HUES64 (cell line): Measurements from ENCODE around the gene NHP2. TPM values are rescaled to one million over a fixed set of nuclear protein-coding genes. Genes with fewer than 3 reads are reported as not detected.
A peak's percentile ranks its signal among the peaks of the same experiment; 100 is the strongest.
"Not testable (repeated sequence)": the region's sequence is repeated elsewhere in the genome, so short reads cannot be mapped to it uniquely, and the experiment has no call there.

Experiments
- H3K27ac ChIP-seq: 2 replicates; pipeline ENCODE4 v1.7.0; 2013; ENCODE audit warnings: low read depth, low read length, inconsistent platforms
- H3K27me3 ChIP-seq: 2 replicates; pipeline ENCODE4 v1.6.1; 2013; ENCODE audit warnings: mild to moderate bottlenecking, low read length; ENCODE audit not compliant: insufficient read depth
- H3K36me3 ChIP-seq: 2 replicates; pipeline ENCODE4 v1.6.1; 2013; ENCODE audit warnings: mild to moderate bottlenecking, low read length; ENCODE audit not compliant: insufficient read depth
- H3K4me1 ChIP-seq: 2 replicates; pipeline ENCODE4 v1.6.1; 2013; ENCODE audit warnings: mild to moderate bottlenecking, low read length, moderate library complexity; ENCODE audit not compliant: insufficient read depth
- H3K4me3 ChIP-seq: 2 replicates; pipeline ENCODE4 v1.5.1; 2013; ENCODE audit warnings: mild to moderate bottlenecking, low read length, moderate library complexity
- H3K9ac ChIP-seq: 2 replicates; pipeline ENCODE4 v1.6.1; 2013; ENCODE audit warnings: mild to moderate bottlenecking, low read depth, low read length
- H3K9me3 ChIP-seq: 2 replicates; pipeline ENCODE4 v1.6.1; 2013; ENCODE audit warnings: low read depth, low read length; ENCODE audit not compliant: insufficient read depth
- WGBS: fragments of 150-250, 120-280 bp; methylation state at CpG from one replicate; pipeline ENCODE4 v1.1.7; 2013; ENCODE audit warnings: missing lambda C conversion rate; 5-methylcytosine and 5-hydroxymethylcytosine counted together
- polyA plus RNA-seq, 2 experiments: library from polyadenylated mRNA; stranded (reverse); fragments of 50-300 nt; gene quantifications; one replicate each; pipeline ENCODE4 v1.2.3, GENCODE V29; 2013

The NHP2 gene
- 215 TPM for polyA plus RNA-seq (2013, experiment 1 of 2)
- 188 TPM for polyA plus RNA-seq (2013, experiment 2 of 2)

GRCh38 chr5:178153530-178154340 lies at the start of gene NHP2:
Gene NHP2, minus strand, starts transcription at chr5:178153885. Its CDS starts 68 bp downstream, at chr5:178153817.
- no peaks in the 10 kb centered on the region for H3K9me3 ChIP-seq
- H3K9ac ChIP-seq = peak within 1 kb of the TSS; percentile 84
- H3K27ac ChIP-seq = peak within 1 kb of the TSS; percentile 64
- H3K4me3 ChIP-seq = peak within 1 kb of the TSS; percentile 93
- WGBS = 6% methylated on average over 68 of the region's 68 CpGs
- H3K27me3 ChIP-seq = no peaks in the 10 kb centered on the region
- H3K4me1 ChIP-seq = no peaks in the 10 kb centered on the region
- peaks cover 38% of the 10 kb centered on the region for H3K36me3 ChIP-seq

DNA sequence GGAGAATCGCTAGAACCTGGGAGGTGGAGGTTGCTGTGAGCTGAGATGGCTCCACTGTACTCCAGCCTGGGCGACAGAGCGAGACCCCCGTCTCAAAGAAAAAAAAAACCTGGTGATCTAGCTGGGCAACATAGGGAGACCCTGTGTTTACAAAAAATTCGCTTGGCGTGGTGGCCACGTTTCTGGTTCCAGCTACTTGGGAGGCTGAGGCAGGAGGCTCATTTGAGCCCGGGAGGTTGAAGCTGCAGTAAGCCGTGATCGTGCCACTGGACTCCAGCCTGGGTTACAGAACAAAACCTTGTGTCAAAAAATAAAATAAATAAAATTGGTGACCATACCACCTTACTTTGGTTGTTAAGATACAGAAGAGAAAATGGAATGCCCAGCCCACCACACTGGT lies 48.9 kb upstream of the NHP2 start:
- peaks cover 8% of the 10 kb centered on the region; the same call in 1 of the 2 replicates for H3K27me3 ChIP-seq
- H3K36me3 ChIP-seq = peaks cover 23% of the 10 kb centered on the region
- no peaks in the 10 kb centered on the region for H3K9me3 ChIP-seq
- no peak overlapping the region for H3K4me3 ChIP-seq
- H3K27ac ChIP-seq = no peak overlapping the region
- 97% methylated on average over 10 of the region's 10 CpGs for WGBS
- H3K9ac ChIP-seq = no peak overlapping the region
- H3K4me1 ChIP-seq = peaks cover 13% of the 10 kb centered on the region

- Histone ChIP-seq H3K36me3 (peaks cover 16% of the 10 kb centered on the region), H3K27ac (no peak overlapping the region), H3K4me3 (no peak overlapping the region), H3K9me3 (no peaks in the 10 kb centered on the region), H3K27me3 (peaks cover 8% of the 10 kb centered on the region; the same call in 1 of the 2 replicates), H3K9ac (no peak overlapping the region), H3K4me1 (peaks cover 10% of the 10 kb centered on the region)
- 74% methylated on average over 2 of the region's 2 CpGs for WGBS
These were observed 48.2 kb upstream of the NHP2 start for GRCh38 chr5:178201927-178202235.

- Histone ChIP-seq H3K9ac (no peak overlapping the region), H3K27ac (no peak overlapping the region), H3K36me3 (peaks cover 11% of the 10 kb centered on the region), H3K4me3 (no peak overlapping the region), H3K9me3 (no peaks in the 10 kb centered on the region), H3K4me1 (peaks cover 8% of the 10 kb centered on the region), H3K27me3 (peaks cover 8% of the 10 kb centered on the region; the same call in 1 of the 2 replicates)
- WGBS = 94% methylated on average over 14 of the region's 14 CpGs
These were observed 47.7 kb upstream of the NHP2 start for GRCh38 chr5:178201221-178201926.

DNA sequence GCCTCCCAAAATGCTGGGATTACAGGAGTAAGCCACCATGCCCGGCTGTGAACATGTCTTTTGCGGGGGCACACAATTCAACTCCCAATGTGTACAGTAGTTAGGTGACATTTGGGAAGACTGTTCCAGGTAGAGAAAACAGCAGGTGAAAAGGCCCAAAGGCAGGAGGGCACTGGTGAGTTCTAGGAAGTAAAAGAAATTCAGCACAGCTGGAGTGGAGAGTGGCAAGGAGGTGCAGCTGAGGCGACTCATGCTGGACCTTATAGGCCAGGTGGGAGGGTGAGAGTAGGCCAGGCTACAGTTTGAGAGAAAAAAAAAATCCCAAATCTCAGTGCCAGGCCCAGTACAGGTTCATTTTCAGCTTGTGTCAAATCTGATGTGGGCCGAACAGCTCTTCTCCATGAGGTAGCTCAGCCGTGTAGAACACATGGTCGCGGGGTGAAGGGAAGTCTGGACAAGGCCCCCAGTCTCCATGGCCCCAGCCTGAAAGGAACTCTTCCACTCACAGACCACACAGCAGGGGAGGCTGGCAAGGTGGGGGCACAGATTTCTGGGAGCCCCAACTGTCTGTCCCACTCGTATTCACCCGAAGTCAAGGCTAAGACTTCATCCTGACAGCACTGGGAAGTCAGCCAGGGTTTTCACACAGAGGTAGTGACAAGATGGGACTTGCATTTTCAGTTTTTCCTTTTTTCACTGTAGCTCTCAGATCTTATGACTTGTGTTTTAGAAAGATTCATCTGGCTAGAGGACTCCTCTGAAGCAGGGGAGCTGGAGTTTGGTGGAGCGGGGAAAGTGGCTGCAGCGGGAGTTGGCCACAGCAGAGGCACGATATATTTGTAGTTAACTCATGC lies 46.1 kb upstream of the NHP2 start:
- Histone ChIP-seq H3K27ac (no peak overlapping the region), H3K9ac (no peak overlapping the region), H3K36me3 (no peaks in the 10 kb centered on the region), H3K4me3 (no peak overlapping the region), H3K27me3 (peaks cover 8% of the 10 kb centered on the region; the same call in 1 of the 2 replicates), H3K4me1 (peaks cover 3% of the 10 kb centered on the region; the same call in 1 of the 2 replicates), H3K9me3 (no peaks in the 10 kb centered on the region)
- WGBS = 86% methylated on average over 12 of the region's 12 CpGs

DNA sequence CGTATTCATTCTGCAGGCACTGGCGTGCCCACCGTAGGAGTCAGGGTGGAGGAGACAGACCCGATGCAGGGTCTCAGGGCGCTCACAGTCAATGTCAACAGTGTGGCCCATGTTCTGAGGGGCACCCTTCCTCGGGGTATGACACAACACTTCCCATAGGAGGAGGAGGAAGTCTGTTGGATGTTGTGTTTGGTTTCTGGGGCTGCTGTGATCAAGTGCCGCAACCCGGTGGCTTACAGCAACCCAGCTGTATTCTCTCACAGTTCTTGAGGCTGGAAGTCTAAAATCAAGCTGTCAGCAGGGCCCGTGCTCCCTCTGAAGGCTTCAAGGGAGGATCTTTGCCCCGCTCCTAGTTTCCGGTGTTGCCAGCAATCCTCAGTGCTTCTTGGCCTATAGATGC lies 45.0 kb upstream of the NHP2 start:
- H3K27ac ChIP-seq = no peak overlapping the region
- peaks cover 3% of the 10 kb centered on the region; the same call in 1 of the 2 replicates for H3K4me1 ChIP-seq
- H3K9ac ChIP-seq = no peak overlapping the region
- H3K27me3 ChIP-seq = peaks cover 8% of the 10 kb centered on the region; the same call in 1 of the 2 replicates
- H3K4me3 ChIP-seq = no peak overlapping the region
- H3K36me3 ChIP-seq = no peaks in the 10 kb centered on the region
- H3K9me3 ChIP-seq = no peaks in the 10 kb centered on the region
- 93% methylated on average over 11 of the region's 11 CpGs for WGBS

DNA sequence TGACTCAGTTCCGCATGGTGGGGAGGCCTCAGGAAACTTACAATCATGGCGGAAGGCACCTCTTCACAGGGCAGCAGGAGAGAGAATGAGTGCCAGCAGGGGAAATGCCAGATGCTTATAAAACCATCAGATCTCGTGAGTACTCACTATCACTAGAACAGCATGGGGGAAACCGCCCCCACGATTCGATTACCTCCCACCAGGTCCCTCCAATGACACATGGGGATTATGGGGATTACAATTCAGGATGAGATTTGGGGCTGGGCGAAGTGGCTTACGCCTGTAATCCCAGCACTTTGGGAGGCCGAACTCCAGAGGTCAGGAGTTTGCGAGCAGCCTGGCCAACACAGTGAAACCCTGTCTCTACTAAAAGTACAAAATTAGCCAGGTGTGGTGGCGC lies 44.5 kb upstream of the NHP2 start:
- H3K4me1 ChIP-seq, H3K9me3 ChIP-seq, H3K27me3 ChIP-seq, H3K27ac ChIP-seq, H3K4me3 ChIP-seq, H3K36me3 ChIP-seq, H3K9ac ChIP-seq: not testable (repeated sequence)
- WGBS = 80% methylated on average over 11 of the region's 11 CpGs

DNA sequence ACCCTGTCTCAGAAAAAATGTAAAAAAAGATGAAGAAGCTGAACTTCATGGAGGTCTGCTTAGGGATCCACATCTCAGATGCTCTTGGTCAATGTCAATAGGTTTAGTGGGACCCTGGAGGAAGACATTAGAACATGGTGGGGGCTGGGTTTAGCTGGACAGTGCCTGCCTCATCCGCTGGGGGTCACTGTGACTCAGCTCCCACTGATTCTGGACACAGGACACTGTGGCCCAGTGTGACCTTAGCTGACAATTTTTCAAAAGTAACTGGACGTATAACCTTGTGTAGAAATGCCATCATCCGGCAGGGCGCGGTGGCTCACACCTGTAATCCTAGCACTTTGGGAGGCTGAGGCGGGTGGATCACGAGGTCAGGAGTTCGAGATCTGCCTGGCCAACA lies 43.3 kb upstream of the NHP2 start:
- Histone ChIP-seq H3K27ac (no peak overlapping the region), H3K9me3 (no peaks in the 10 kb centered on the region), H3K9ac (no peak overlapping the region), H3K4me1 (peaks cover 3% of the 10 kb centered on the region; the same call in 1 of the 2 replicates), H3K4me3 (no peak overlapping the region), H3K27me3 (peaks cover 6% of the 10 kb centered on the region; the same call in 1 of the 2 replicates), H3K36me3 (no peaks in the 10 kb centered on the region)
- WGBS = 82% methylated on average over 8 of the region's 8 CpGs

DNA sequence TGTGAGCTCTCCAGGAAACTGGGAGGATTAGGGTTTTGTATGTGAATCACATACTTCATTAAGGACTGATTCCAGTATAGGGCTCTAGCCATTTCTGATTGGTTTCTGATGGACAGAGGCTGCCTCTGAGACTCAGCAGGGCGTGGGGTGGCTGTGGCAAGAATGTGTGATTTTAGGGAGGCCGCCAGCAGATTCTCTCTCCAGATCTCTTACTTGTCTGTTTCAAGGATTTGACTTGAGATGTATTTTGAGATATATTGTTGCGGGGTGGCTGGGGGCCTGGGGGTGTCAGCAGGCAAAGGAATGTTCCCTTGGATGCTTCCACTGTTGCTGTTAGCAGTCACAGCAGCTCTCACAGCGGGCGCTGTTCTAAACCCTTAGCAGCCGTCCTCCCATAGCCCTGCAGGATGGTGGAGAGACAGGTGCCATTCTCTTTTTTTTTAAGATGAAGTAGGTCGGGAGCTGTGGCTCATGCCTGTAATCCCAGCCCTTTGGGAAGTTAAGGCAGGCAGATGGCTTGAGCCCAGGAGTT lies 42.7 kb upstream of the NHP2 start:
- Histone ChIP-seq H3K9ac (no peak overlapping the region), H3K36me3 (no peaks in the 10 kb centered on the region), H3K27me3 (peaks cover 4% of the 10 kb centered on the region; the same call in 1 of the 2 replicates), H3K4me3 (no peak overlapping the region), H3K27ac (no peak overlapping the region; the same call in 1 of the 2 replicates), H3K4me1 (peaks cover 3% of the 10 kb centered on the region; the same call in 1 of the 2 replicates), H3K9me3 (no peaks in the 10 kb centered on the region)
- WGBS = 75% methylated on average over 7 of the region's 7 CpGs

DNA sequence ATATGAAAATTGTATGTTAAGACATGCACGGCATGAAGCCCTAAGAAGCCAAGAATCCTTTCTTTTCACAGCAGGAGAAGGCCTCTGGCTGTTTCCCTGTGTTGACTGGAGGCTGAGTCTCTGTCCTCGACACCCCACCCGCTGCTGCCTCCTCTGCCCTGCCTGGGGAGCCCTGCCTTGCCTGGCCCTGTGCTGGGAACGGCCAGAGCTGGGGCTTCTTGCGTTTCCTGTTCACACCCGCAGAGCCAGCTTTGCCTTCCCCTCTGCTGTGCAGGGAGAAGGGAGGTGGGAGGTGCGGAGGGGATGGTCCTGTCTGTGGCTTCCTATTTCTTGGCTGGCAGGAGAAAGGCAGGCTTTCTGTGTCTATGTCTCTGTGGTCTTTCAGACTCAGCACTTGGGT lies 40.3 kb upstream of the NHP2 start:
- no peaks in the 10 kb centered on the region for H3K9me3 ChIP-seq
- no peak overlapping the region for H3K9ac ChIP-seq
- H3K4me1 ChIP-seq = peaks cover 3% of the 10 kb centered on the region; the same call in 1 of the 2 replicates
- WGBS = 61% methylated on average over 7 of the region's 7 CpGs
- no peak overlapping the region for H3K4me3 ChIP-seq
- no peak overlapping the region for H3K27ac ChIP-seq
- H3K27me3 ChIP-seq = no peaks in the 10 kb centered on the region
- H3K36me3 ChIP-seq = no peaks in the 10 kb centered on the region
